ENCODE results near the gene DYNC1LI1.

Gene DYNC1LI1

DNA sequence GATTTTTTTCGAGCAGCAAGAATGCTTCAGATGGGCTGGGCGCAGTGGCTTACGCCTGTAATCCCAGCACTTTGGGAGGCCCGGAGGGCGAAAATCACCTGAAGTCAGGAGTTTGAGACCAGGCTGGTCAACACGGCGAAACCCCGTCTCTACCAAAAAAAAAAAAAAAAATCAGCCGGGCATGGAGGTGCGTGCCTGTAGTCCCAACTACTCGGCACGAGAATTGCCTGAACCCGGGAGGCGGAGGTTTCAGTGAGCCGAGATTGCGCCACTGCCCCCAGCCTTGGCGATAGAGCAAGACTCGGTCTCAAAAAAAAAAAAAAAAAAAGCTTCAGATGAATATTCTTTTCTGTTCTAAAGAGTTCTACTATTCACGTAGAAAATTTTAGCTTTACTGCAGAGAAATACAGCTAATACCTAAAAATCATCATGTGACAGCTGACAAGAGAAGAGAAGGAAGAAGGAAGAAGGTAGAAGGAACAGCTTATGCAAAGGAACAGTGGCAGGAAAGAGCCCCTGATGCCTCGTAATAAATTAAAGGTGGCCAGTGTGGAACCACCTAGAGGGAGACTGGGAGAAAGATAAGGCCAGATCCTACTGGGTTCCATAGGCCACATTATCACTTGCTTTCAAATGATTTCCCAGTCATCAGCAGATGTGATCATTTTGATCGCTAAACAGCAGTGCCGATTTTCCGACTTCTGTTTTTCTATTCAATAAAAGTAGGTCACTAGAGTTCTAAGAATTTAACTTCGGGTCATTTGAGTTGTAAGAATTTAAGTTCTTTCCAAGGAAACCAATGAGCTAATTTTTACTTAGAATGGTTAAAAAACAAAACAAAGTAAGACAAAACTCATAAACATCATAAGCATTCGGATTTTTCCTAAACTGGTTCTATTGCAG lies 69.5 kb downstream of the DYNC1LI1 start:
- TF ChIP-seq, protein P1, sequence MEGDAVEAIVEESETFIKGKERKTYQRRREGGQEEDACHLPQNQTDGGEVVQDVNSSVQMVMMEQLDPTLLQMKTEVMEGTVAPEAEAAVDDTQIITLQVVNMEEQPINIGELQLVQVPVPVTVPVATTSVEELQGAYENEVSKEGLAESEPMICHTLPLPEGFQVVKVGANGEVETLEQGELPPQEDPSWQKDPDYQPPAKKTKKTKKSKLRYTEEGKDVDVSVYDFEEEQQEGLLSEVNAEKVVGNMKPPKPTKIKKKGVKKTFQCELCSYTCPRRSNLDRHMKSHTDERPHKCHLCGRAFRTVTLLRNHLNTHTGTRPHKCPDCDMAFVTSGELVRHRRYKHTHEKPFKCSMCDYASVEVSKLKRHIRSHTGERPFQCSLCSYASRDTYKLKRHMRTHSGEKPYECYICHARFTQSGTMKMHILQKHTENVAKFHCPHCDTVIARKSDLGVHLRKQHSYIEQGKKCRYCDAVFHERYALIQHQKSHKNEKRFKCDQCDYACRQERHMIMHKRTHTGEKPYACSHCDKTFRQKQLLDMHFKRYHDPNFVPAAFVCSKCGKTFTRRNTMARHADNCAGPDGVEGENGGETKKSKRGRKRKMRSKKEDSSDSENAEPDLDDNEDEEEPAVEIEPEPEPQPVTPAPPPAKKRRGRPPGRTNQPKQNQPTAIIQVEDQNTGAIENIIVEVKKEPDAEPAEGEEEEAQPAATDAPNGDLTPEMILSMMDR (IDR thresholded peaks at IDR 0.05; ENCODE audit: low read depth, low read length) = no peak
- DNase-seq (ENCODE audit: extremely low read depth, low read depth) = no peak

GRCh38 chr3:32500231-32500630 lies 70.4 kb downstream of the DYNC1LI1 start:
- no peak for DNase-seq (ENCODE audit: extremely low read depth, low read depth)
- TF ChIP-seq, protein P1 (IDR thresholded peaks at IDR 0.05; ENCODE audit: low read depth, low read length) = no peak

DNA sequence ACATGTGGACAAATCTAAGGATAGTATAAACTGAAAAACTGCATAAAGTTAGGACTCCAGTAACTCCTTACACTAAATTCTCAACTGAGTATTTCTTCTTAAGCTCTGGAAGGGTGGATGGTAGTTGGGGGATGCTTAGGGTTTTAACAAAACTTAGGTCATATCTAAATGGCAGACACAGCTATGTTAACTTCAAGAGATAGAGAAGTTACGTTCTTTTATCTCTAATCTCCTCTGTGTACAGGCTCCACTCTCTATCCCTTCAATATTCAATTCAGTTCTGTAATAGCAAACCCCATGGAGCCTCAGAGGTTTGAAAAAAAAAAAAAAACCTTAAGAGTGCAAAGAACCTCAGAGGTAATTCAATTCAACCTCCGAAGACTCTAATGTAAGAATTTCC lies 71.1 kb downstream of the DYNC1LI1 start:
- TF ChIP-seq, protein P1 (IDR thresholded peaks at IDR 0.05; ENCODE audit: low read depth, low read length) = no peak
- DNase-seq (ENCODE audit: extremely low read depth, low read depth) = no peak

- no peak for DNase-seq (ENCODE audit: extremely low read depth, low read depth)
- TF ChIP-seq, protein P1 (IDR thresholded peaks at IDR 0.05; ENCODE audit: low read depth, low read length) = no peak
Observed at GRCh38 chr3:32498992-32499391, 71.7 kb downstream of the DYNC1LI1 start.

DNA sequence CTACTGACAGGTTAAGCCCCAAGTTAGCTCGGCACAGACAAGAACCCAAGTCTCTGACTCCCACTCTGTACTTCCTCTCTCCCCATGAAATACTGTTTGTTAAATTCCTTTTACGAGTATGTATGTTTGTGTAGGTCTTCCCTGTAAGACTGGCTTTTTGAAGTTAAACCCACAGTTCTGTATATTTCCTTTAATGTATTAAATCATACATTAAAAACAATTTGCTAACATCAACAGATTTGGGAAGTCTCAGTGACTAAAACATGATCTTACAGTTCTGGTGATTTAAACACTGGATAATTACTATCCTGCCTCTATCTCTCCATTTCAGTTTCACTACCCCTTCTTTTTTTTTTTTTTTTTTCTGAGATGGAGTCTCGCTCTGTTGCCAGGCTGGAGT lies 72.4 kb downstream of the DYNC1LI1 start:
- TF ChIP-seq, protein P1 (IDR thresholded peaks at IDR 0.05; ENCODE audit: low read depth, low read length) = no peak
- no peak for DNase-seq (ENCODE audit: extremely low read depth, low read depth)

- TF ChIP-seq, protein P1 (IDR thresholded peaks at IDR 0.05; ENCODE audit: low read depth, low read length) = no peak
- no peak for DNase-seq (ENCODE audit: extremely low read depth, low read depth)
Observed at GRCh38 chr3:32495609-32496008, 75.0 kb downstream of the DYNC1LI1 start.

DNA sequence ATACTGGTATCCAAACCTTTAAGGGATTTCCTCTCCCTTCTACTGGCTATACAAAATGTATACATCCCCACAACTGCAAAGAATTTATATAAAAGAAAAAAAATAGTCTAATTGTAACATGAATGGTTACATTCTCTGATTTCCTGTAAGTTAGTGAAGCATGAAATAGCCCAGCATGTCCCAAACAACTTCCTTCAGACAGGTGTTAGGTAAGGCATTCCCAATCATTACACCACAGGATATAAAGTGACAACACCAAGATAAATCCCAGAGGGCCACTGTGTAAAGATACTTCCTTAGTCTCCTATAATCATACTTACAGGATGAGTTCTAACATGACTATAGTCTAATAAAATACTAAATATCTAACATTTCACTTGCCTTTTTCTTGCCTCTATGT lies 75.6 kb downstream of the DYNC1LI1 start:
- TF ChIP-seq, protein P1 (IDR thresholded peaks at IDR 0.05; ENCODE audit: low read depth, low read length) = no peak
- DNase-seq (ENCODE audit: extremely low read depth, low read depth) = no peak
